Peyer's patch (tissue), 4 donors: Measurements from ENCODE around the gene ANKMY2.

Experiments
- POLR2A ChIP-seq, 2 donors: fragments of 450-650 bp; IDR thresholded peaks; one replicate each; pipeline ENCODE4 v1.5.1; 2017; ENCODE audit warnings: antibody characterized with exemption in 2 of 2, mild to moderate bottlenecking in 2 of 2, moderate library complexity in 2 of 2
- TF ChIP-seq, protein P1 (sequence below), 6 experiments: fragments of 450-650 bp in 4 of 6; fragments of 200-600 bp in 2 of 6; sonication (generic) in 1 of 6; IDR thresholded peaks; one replicate each; pipeline ENCODE4 v1.5.1; 2017 to 2019; ENCODE audit warnings: antibody characterized with exemption in 6 of 6, mild to moderate bottlenecking in 3 of 6, moderate library complexity in 1 of 6

- TF ChIP-seq, protein P1, sequence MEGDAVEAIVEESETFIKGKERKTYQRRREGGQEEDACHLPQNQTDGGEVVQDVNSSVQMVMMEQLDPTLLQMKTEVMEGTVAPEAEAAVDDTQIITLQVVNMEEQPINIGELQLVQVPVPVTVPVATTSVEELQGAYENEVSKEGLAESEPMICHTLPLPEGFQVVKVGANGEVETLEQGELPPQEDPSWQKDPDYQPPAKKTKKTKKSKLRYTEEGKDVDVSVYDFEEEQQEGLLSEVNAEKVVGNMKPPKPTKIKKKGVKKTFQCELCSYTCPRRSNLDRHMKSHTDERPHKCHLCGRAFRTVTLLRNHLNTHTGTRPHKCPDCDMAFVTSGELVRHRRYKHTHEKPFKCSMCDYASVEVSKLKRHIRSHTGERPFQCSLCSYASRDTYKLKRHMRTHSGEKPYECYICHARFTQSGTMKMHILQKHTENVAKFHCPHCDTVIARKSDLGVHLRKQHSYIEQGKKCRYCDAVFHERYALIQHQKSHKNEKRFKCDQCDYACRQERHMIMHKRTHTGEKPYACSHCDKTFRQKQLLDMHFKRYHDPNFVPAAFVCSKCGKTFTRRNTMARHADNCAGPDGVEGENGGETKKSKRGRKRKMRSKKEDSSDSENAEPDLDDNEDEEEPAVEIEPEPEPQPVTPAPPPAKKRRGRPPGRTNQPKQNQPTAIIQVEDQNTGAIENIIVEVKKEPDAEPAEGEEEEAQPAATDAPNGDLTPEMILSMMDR (IDR thresholded peaks at IDR 0.05): no peak
- TF ChIP-seq POLR2A (IDR thresholded peaks at IDR 0.05): no peak
Observed at GRCh38 chr7:16563281-16564022, 82.1 kb downstream of the ANKMY2 start.
